ENCODE measurements around the gene ABHD1. TPM values are rescaled to one million over a fixed set of nuclear protein-coding genes. Genes with fewer than 3 reads are reported as not detected.

ABHD1 gene
- total RNA-seq, 3 donors from 2014 or later (not counting 1 experiment from before 2014, with no cell fraction given) = 0.88 to 2.4 (median 1.2) TPM

GRCh38 chr2:27143285-27143684 lies 19.7 kb downstream of the ABHD1 start:
- H3K9me3 ChIP-seq (ENCODE audit: control insufficient read depth, insufficient read depth, low read length) = no peaks in the 10 kb centered on the region
- no peak overlapping the region for H3K4me3 Mint-ChIP-seq
- no peaks in the 10 kb centered on the region for H3K36me3 Mint-ChIP-seq
- DNase-seq = no peak
- no peaks in the 10 kb centered on the region for H3K9me3 Mint-ChIP-seq
- peaks cover 24 to 26% of the 10 kb centered on the region in 2 donors for H3K27me3 Mint-ChIP-seq (ENCODE audit: low read depth in 2 of 2)
- intact Hi-C loops (cut with micrococcal nuclease) = no loop called here
- ATAC-seq = no peak
- no peak overlapping the region for H3K27ac Mint-ChIP-seq
- no peak overlapping the region for H3K4me3 ChIP-seq (ENCODE audit: low read length)
- no peaks in the 10 kb centered on the region for H3K4me1 Mint-ChIP-seq
- H3K27me3 ChIP-seq (ENCODE audit: control insufficient read depth, insufficient read depth, low read length) = peaks cover 2% of the 10 kb centered on the region
- H3K36me3 ChIP-seq (ENCODE audit: control insufficient read depth, insufficient read depth, low read length) = no peaks in the 10 kb centered on the region
- TF ChIP-seq CTCF (IDR thresholded peaks at IDR 0.05) = no peak
- H3K27ac ChIP-seq (ENCODE audit: low read length) = no peak overlapping the region
- WGBS (ENCODE audit: insufficient coverage) = 87% methylated on average over 1 of the region's 1 CpG
- H3K4me1 ChIP-seq (ENCODE audit: control insufficient read depth, insufficient read depth, low read length) = no peaks in the 10 kb centered on the region

GRCh38 chr2:27145682-27146081 lies 22.1 kb downstream of the ABHD1 start:
- peaks cover 2% of the 10 kb centered on the region for H3K27me3 ChIP-seq (ENCODE audit: control insufficient read depth, insufficient read depth, low read length)
- 92% methylated on average over 2 of the region's 2 CpGs for WGBS (ENCODE audit: insufficient coverage)
- H3K4me1 Mint-ChIP-seq = no peaks in the 10 kb centered on the region
- H3K4me3 Mint-ChIP-seq = no peak overlapping the region
- H3K4me1 ChIP-seq (ENCODE audit: control insufficient read depth, insufficient read depth, low read length) = no peaks in the 10 kb centered on the region
- no peak overlapping the region for H3K27ac Mint-ChIP-seq
- TF ChIP-seq CTCF (IDR thresholded peaks at IDR 0.05) = no peak
- no peaks in the 10 kb centered on the region for H3K36me3 ChIP-seq (ENCODE audit: control insufficient read depth, insufficient read depth, low read length)
- ATAC-seq (no peak), DNase-seq (no peak)
- H3K27ac ChIP-seq (ENCODE audit: low read length) = no peak overlapping the region
- no peaks in the 10 kb centered on the region for H3K9me3 ChIP-seq (ENCODE audit: control insufficient read depth, insufficient read depth, low read length)
- intact Hi-C loops (cut with micrococcal nuclease) = no loop called here
- H3K27me3 Mint-ChIP-seq (ENCODE audit: low read depth in 2 of 2) = peaks cover 26% of the 10 kb centered on the region in 2 donors
- H3K4me3 ChIP-seq (ENCODE audit: low read length) = no peak overlapping the region
- no peaks in the 10 kb centered on the region for H3K9me3 Mint-ChIP-seq
- no peaks in the 10 kb centered on the region for H3K36me3 Mint-ChIP-seq

- no peaks in the 10 kb centered on the region for H3K9me3 Mint-ChIP-seq
- Histone ChIP-seq H3K36me3 (ENCODE audit: control insufficient read depth, insufficient read depth, low read length) (no peaks in the 10 kb centered on the region), H3K4me1 (ENCODE audit: control insufficient read depth, insufficient read depth, low read length) (no peaks in the 10 kb centered on the region), H3K27ac (ENCODE audit: low read length) (no peak overlapping the region), H3K4me3 (ENCODE audit: low read length) (no peak overlapping the region), H3K27me3 (ENCODE audit: control insufficient read depth, insufficient read depth, low read length) (peaks cover 1% of the 10 kb centered on the region), H3K9me3 (ENCODE audit: control insufficient read depth, insufficient read depth, low read length) (no peaks in the 10 kb centered on the region)
- no peaks in the 10 kb centered on the region for H3K36me3 Mint-ChIP-seq
- no peaks in the 10 kb centered on the region for H3K4me1 Mint-ChIP-seq
- no peak for TF ChIP-seq CTCF (IDR thresholded peaks at IDR 0.05)
- WGBS (ENCODE audit: insufficient coverage) = 92% methylated on average over 8 of the region's 8 CpGs
- intact Hi-C loops (cut with micrococcal nuclease) = no loop called here
- H3K27ac Mint-ChIP-seq = no peak overlapping the region
- no peak for ATAC-seq
- H3K27me3 Mint-ChIP-seq (ENCODE audit: low read depth in 2 of 2) = peaks cover 23% of the 10 kb centered on the region in 2 donors
- DNase-seq = no peak
- H3K4me3 Mint-ChIP-seq = no peak overlapping the region
These were observed 24.3 kb downstream of the ABHD1 start for GRCh38 chr2:27147935-27148334.

DNA sequence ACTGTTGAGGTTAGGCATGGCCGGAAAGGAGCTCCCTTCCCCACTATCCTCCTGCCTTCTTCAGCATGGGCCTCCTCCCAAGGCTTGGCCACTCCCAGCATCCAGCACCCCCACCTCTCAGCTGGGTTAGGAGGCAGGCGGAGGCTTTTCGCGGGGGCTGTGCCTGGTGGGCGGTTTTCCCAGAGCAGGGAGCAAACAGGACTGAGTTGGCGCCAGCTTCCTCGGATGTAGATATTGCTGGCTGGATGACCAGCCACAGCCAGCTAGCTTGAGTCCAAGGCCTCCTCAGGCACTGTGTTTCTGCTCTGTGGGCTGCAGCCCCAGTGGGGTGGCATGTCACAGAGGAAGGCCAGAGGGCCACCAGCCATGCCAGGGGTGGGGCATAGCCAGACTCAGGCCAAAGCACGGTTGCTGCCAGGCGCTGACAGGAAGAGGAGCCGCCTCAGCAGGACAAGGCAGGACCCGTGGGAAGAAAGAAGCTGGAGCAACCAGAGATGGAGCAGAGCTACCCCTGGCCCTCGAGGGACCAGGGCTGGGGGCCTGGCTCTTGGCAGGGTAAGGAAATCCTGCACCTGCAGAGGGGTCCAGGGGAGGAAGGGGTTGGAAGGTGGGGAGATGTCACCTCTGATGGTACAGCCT lies 25.3 kb downstream of the ABHD1 start, which contains the start of gene TCF23:
Gene TCF23 (plus strand): TSS at position 204 of the 639 bp plus-strand sequence. CDS start 130 bp downstream, at position 334.
- H3K4me1 ChIP-seq (ENCODE audit: control insufficient read depth, insufficient read depth, low read length) = no peaks in the 10 kb centered on the region
- no peak for DNase-seq
- H3K36me3 ChIP-seq (ENCODE audit: control insufficient read depth, insufficient read depth, low read length) = no peaks in the 10 kb centered on the region
- no peak within 1 kb of the TSS for H3K4me3 ChIP-seq (ENCODE audit: low read length)
- no peak for TF ChIP-seq CTCF (IDR thresholded peaks at IDR 0.05)
- Mint-ChIP-seq H3K4me1 (no peaks in the 10 kb centered on the region), H3K36me3 (no peaks in the 10 kb centered on the region), H3K9me3 (no peaks in the 10 kb centered on the region), H3K27ac (no peak within 1 kb of the TSS), H3K27me3 (ENCODE audit: low read depth in 2 of 2) (peaks cover 13 to 17% of the 10 kb centered on the region in 2 donors), H3K4me3 (no peak within 1 kb of the TSS)
- WGBS (ENCODE audit: insufficient coverage) = 88% methylated on average over 12 of the region's 12 CpGs
- H3K27ac ChIP-seq (ENCODE audit: low read length) = no peak within 1 kb of the TSS
- ATAC-seq = no peak
- intact Hi-C loops (cut with micrococcal nuclease) = no loop called here
- no peaks in the 10 kb centered on the region for H3K9me3 ChIP-seq (ENCODE audit: control insufficient read depth, insufficient read depth, low read length)
- H3K27me3 ChIP-seq (ENCODE audit: control insufficient read depth, insufficient read depth, low read length) = no peaks in the 10 kb centered on the region
